22Rv1 (cell line): Measurements from ENCODE around the gene TM7SF3.

ENCODE experiments used
- CTCF ChIP-seq: fragments of 450-650 bp; IDR thresholded peaks from 2 replicates; pipeline ENCODE4 v1.5.1; 2017; ENCODE audit warnings: mild to moderate bottlenecking
- ZFX ChIP-seq: fragments of 450-650 bp; IDR thresholded peaks from 2 replicates; pipeline ENCODE4 v1.6.1; 2017; ENCODE audit warnings: antibody characterized with exemption, borderline replicate concordance

GRCh38 chr12:26929590-26929989 is 84.6 kb downstream of the TM7SF3 start:
- no peak for TF ChIP-seq CTCF
- no peak for TF ChIP-seq ZFX
